ENCODE results near the gene TDRD1. TPM values are rescaled to one million over a fixed set of nuclear protein-coding genes. Genes with fewer than 3 reads are reported as not detected.

Gene TDRD1, protein sequence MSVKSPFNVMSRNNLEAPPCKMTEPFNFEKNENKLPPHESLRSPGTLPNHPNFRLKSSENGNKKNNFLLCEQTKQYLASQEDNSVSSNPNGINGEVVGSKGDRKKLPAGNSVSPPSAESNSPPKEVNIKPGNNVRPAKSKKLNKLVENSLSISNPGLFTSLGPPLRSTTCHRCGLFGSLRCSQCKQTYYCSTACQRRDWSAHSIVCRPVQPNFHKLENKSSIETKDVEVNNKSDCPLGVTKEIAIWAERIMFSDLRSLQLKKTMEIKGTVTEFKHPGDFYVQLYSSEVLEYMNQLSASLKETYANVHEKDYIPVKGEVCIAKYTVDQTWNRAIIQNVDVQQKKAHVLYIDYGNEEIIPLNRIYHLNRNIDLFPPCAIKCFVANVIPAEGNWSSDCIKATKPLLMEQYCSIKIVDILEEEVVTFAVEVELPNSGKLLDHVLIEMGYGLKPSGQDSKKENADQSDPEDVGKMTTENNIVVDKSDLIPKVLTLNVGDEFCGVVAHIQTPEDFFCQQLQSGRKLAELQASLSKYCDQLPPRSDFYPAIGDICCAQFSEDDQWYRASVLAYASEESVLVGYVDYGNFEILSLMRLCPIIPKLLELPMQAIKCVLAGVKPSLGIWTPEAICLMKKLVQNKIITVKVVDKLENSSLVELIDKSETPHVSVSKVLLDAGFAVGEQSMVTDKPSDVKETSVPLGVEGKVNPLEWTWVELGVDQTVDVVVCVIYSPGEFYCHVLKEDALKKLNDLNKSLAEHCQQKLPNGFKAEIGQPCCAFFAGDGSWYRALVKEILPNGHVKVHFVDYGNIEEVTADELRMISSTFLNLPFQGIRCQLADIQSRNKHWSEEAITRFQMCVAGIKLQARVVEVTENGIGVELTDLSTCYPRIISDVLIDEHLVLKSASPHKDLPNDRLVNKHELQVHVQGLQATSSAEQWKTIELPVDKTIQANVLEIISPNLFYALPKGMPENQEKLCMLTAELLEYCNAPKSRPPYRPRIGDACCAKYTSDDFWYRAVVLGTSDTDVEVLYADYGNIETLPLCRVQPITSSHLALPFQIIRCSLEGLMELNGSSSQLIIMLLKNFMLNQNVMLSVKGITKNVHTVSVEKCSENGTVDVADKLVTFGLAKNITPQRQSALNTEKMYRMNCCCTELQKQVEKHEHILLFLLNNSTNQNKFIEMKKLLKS
- under 0.01 TPM in 1 of 2 replicates, not detected in the other for total RNA-seq

GRCh38 chr10:114179148-114179547, at the start of gene TDRD1:
Gene TDRD1, plus strand, starts transcription at chr10:114179353. Its CDS starts 8,479 bp downstream, at chr10:114187832.

GRCh38 chr10:114173921-114174694, 5.0 kb upstream of the TDRD1 start, which contains the start of gene CCDC186:
Gene CCDC186, minus strand, starts transcription at chr10:114174203. Its CDS starts 10,935 bp downstream, at chr10:114163268.

GRCh38 chr10:114239117-114239993, 60.2 kb downstream of the TDRD1 start, which contains the start of gene VWA2:
Gene VWA2, plus strand, starts transcription at chr10:114239254. Its CDS starts 9,460 bp downstream, at chr10:114248714.

Small RNA genes lying within 50 kb of the gene (small RNA-seq; reads per million reads assigned to genes)
- not detected for gene RF02277

Other genes with a start within 250 kb of the TDRD1 start
- gene ADRB1, start 135.5 kb upstream of the TDRD1 start, total RNA-seq: 3.0 and 12.4 TPM in 2 replicates
- 15.0 and 17.0 TPM in 2 replicates for gene CCDC186, start 5.2 kb upstream of the TDRD1 start, total RNA-seq
- gene VWA2, start 59.9 kb downstream of the TDRD1 start, total RNA-seq: under 0.01 TPM in 1 of 2 replicates, not detected in the other
- 6.5 TPM in 2 replicates for gene AFAP1L2, start 225.1 kb downstream of the TDRD1 start, total RNA-seq

All from vein endothelial cell (primary cell).